Measurements from ENCODE around the gene LILRA2. TPM values are rescaled to one million over a fixed set of nuclear protein-coding genes. Genes with fewer than 3 reads are reported as not detected.
A peak's percentile ranks its signal among the peaks of the same experiment; 100 is the strongest.

Gene LILRA2
- 1.7 TPM for total RNA-seq
- long read RNA-seq: 0 reads

GRCh38 chr19:54573330-54573872, at the start of gene LILRA2:
Gene LILRA2 (plus strand): TSS chr19:54573790. CDS start chr19:54573879, 89 bp downstream.
- intact Hi-C loops (cut with DNase I): no loop called here
- DNase-seq: peak; percentile 44
- ATAC-seq (ENCODE audit: poor library complexity): peak; percentile 80

GRCh38 chr19:54525636-54526035, 48.0 kb upstream of the LILRA2 start:
- intact Hi-C loops (cut with DNase I): no loop called here
- DNase-seq (no peak), ATAC-seq (ENCODE audit: poor library complexity) (no peak)

- ATAC-seq (ENCODE audit: poor library complexity): no peak
- intact Hi-C loops (cut with DNase I): no loop called here
Measured at GRCh38 chr19:54526972-54527371, 46.6 kb upstream of the LILRA2 start.

GRCh38 chr19:54530866-54531265, 42.7 kb upstream of the LILRA2 start:
- ATAC-seq (ENCODE audit: poor library complexity) (no peak), DNase-seq (no peak)
- intact Hi-C loops (cut with DNase I): no loop called here

More at GRCh38 chr19:54526972-54527371, 46.6 kb upstream of the LILRA2 start:
- DNase-seq: no peak

- DNase-seq (no peak), ATAC-seq (ENCODE audit: poor library complexity) (no peak)
- intact Hi-C loops (cut with DNase I): no loop called here
Measured at GRCh38 chr19:54532528-54532927, 41.1 kb upstream of the LILRA2 start.

GRCh38 chr19:54533476-54533875, 40.1 kb upstream of the LILRA2 start:
- intact Hi-C loops (cut with DNase I): no loop called here
- ATAC-seq (ENCODE audit: poor library complexity): no peak
- DNase-seq: no peak

- DNase-seq (no peak), ATAC-seq (ENCODE audit: poor library complexity) (no peak)
- intact Hi-C loops (cut with DNase I): no loop called here
Measured at GRCh38 chr19:54534156-54534555, 39.4 kb upstream of the LILRA2 start.

- intact Hi-C loops (cut with DNase I): no loop called here
- ATAC-seq (ENCODE audit: poor library complexity): no peak
- DNase-seq: no peak
Measured at GRCh38 chr19:54535601-54536000, 38.0 kb upstream of the LILRA2 start.

GRCh38 chr19:54536956-54537355, 36.6 kb upstream of the LILRA2 start:
- no peak for DNase-seq
- no peak for ATAC-seq (ENCODE audit: poor library complexity)
- intact Hi-C loops (cut with DNase I): no loop called here

- no peak for ATAC-seq (ENCODE audit: poor library complexity)
- intact Hi-C loops (cut with DNase I): no loop called here
Measured at GRCh38 chr19:54541712-54542111, 31.9 kb upstream of the LILRA2 start.

GRCh38 chr19:54548806-54549205, 24.8 kb upstream of the LILRA2 start:
- intact Hi-C loops (cut with DNase I): no loop called here
- no peak for ATAC-seq (ENCODE audit: poor library complexity)
- DNase-seq: no peak

More at GRCh38 chr19:54541712-54542111, 31.9 kb upstream of the LILRA2 start:
- DNase-seq: no peak

- intact Hi-C loops (cut with DNase I): no loop called here
- no peak for DNase-seq
- no peak for ATAC-seq (ENCODE audit: poor library complexity)
Measured at GRCh38 chr19:54549224-54549623, 24.4 kb upstream of the LILRA2 start.

- ATAC-seq (ENCODE audit: poor library complexity): no peak
- DNase-seq: no peak
- intact Hi-C loops (cut with DNase I): no loop called here
Measured at GRCh38 chr19:54551293-54551692, 22.3 kb upstream of the LILRA2 start.

- intact Hi-C loops (cut with DNase I): no loop called here
- ATAC-seq (ENCODE audit: poor library complexity) (peak; percentile 38), DNase-seq (peak; percentile 59)
Measured at GRCh38 chr19:54551950-54552912, 21.4 kb upstream of the LILRA2 start.

GRCh38 chr19:54552913-54553310, 20.7 kb upstream of the LILRA2 start:
- ATAC-seq (ENCODE audit: poor library complexity) (no peak), DNase-seq (no peak)
- intact Hi-C loops (cut with DNase I): no loop called here

GRCh38 chr19:54554006-54554405, 19.6 kb upstream of the LILRA2 start:
- intact Hi-C loops (cut with DNase I): no loop called here

GRCh38 chr19:54554896-54555295, 18.7 kb upstream of the LILRA2 start:
- intact Hi-C loops (cut with DNase I): no loop called here
- no peak for DNase-seq
- no peak for ATAC-seq (ENCODE audit: poor library complexity)

More at GRCh38 chr19:54554006-54554405, 19.6 kb upstream of the LILRA2 start:
- DNase-seq (no peak), ATAC-seq (ENCODE audit: poor library complexity) (no peak)

GRCh38 chr19:54556194-54556593, 17.4 kb upstream of the LILRA2 start:
- no peak for ATAC-seq (ENCODE audit: poor library complexity)
- DNase-seq: no peak
- intact Hi-C loops (cut with DNase I): no loop called here

GRCh38 chr19:54558339-54558738, 15.3 kb upstream of the LILRA2 start:
- intact Hi-C loops (cut with DNase I): no loop called here
- no peak for ATAC-seq (ENCODE audit: poor library complexity)
- no peak for DNase-seq

- ATAC-seq (ENCODE audit: poor library complexity): no peak
- no peak for DNase-seq
- intact Hi-C loops (cut with DNase I): no loop called here
Measured at GRCh38 chr19:54560881-54561385, 12.7 kb upstream of the LILRA2 start.
